B cell (primary cell): Measurements from ENCODE around the gene ZDHHC11. TPM values are rescaled to one million over a fixed set of nuclear protein-coding genes. Genes with fewer than 3 reads are reported as not detected.
"Not testable (repeated sequence)": the region's sequence is repeated elsewhere in the genome, so short reads cannot be mapped to it uniquely, and the experiment has no call there.

ENCODE experiments used
- ATAC-seq: fragments of 200-7000 bp; cut with Tn5 transposase; one replicate; pipeline ENCODE4 v1.10.0; 2021; ENCODE audit warnings: low read depth, mild to moderate bottlenecking, moderate number of reproducible peaks, moderate library complexity
- CTCF ChIA-PET: fragments of 350-600 bp; sonication (Branson Sonifier 250); formaldehyde crosslinking; loops from one replicate; lab custom pipeline; 2021; ENCODE audit warnings: antibody characterized with exemption, inconsistent platforms; lab: Charles Lee
- POLR2A ChIA-PET: fragments of 350-600 bp; sonication (Branson Sonifier 250); formaldehyde crosslinking; loops from one replicate; lab custom pipeline; 2021; ENCODE audit warnings: antibody characterized with exemption; lab: Charles Lee
- DNase-seq: peaks from one replicate; pipeline ENCODE4 v3.0.0; 2013
- H2AFZ ChIP-seq: 2 replicates; pipeline ENCODE4 v1.6.1; 2012; ENCODE audit warnings: mild to moderate bottlenecking, low read depth, low read length; ENCODE audit not compliant: insufficient read depth, poor library complexity, severe bottlenecking
- H3K27ac ChIP-seq, 2 donors: 1 replicate in 1 of 2; 2 replicates in 1 of 2; pipeline ENCODE4 v1.5.1; 2012 to 2013; ENCODE audit warnings: low read length in 2 of 2, mild to moderate bottlenecking in 2 of 2, moderate library complexity in 1 of 2
- H3K27me3 ChIP-seq, 4 experiments: fragments of 200-600 bp in 1 of 4; sonication (generic) in 1 of 4; replicated peaks in 1 of 4; 1 replicate in 2 of 4; 2 replicates in 2 of 4; pipeline versions ENCODE4 v1.6.1 to v1.7.0; 2013 to 2016; ENCODE audit warnings: low read length in 3 of 4, mild to moderate bottlenecking in 2 of 4, mixed read lengths in 1 of 4, moderate library complexity in 1 of 4; ENCODE audit not compliant: insufficient read depth in 4 of 4, control insufficient read depth in 3 of 4; ENCODE audit errors: control extremely low read depth in 1 of 4
- H3K36me3 ChIP-seq, 2 experiments: replicated peaks in 1 of 2; 1 replicate in 1 of 2; 2 replicates in 1 of 2; pipeline versions ENCODE4 v1.6.1 to v1.7.1; 2013; ENCODE audit warnings: low read length in 1 of 2; ENCODE audit not compliant: insufficient read depth in 2 of 2, control insufficient read depth in 1 of 2; ENCODE audit errors: control extremely low read depth in 1 of 2, extremely low read depth in 1 of 2
- H3K4me1 ChIP-seq, 2 donors: fragments of 200-600 bp in 1 of 2; sonication (generic) in 1 of 2; 1 replicate in 1 of 2; 2 replicates in 1 of 2; pipeline versions ENCODE4 v1.5.1 to v1.6.1; 2013 to 2017; ENCODE audit warnings: low read length in 2 of 2; ENCODE audit not compliant: control insufficient read depth in 2 of 2, insufficient read depth in 2 of 2
- H3K4me2 ChIP-seq: replicated peaks from 2 replicates; pipeline ENCODE3; 2012; ENCODE audit warnings: mild to moderate bottlenecking, low read depth, low read length; ENCODE audit not compliant: poor library complexity, severe bottlenecking
- H3K4me3 ChIP-seq, 5 experiments: fragments of 200-600 bp in 1 of 5; sonication (generic) in 1 of 5; 1 replicate in 3 of 5; 2 replicates in 2 of 5; pipeline versions ENCODE4 v1.5.1 to v1.7.0; 2011 to 2016; ENCODE audit warnings: low read length in 4 of 5, mild to moderate bottlenecking in 4 of 5, low read depth in 2 of 5, control low read depth in 1 of 5, moderate library complexity in 1 of 5; ENCODE audit not compliant: insufficient read depth in 1 of 5; ENCODE audit errors: control extremely low read depth in 1 of 5, extremely low read depth in 1 of 5
- H3K79me2 ChIP-seq: fragments of 200-600 bp; sonication (generic); one replicate; pipeline ENCODE4 v1.6.0; 2016; ENCODE audit warnings: low read length; ENCODE audit not compliant: control insufficient read depth, insufficient read depth
- H3K9ac ChIP-seq: fragments of 200-600 bp; sonication (generic); 2 replicates; pipeline ENCODE4 v1.6.1; 2017; ENCODE audit warnings: mild to moderate bottlenecking, low read length, moderate library complexity
- H3K9me3 ChIP-seq, 3 donors: one replicate each; pipeline versions ENCODE4 v1.6.1 to v1.7.1; 2013; ENCODE audit warnings: low read length in 2 of 3; ENCODE audit not compliant: control insufficient read depth in 2 of 3, insufficient read depth in 1 of 3; ENCODE audit errors: control extremely low read depth in 1 of 3
- H4K20me1 ChIP-seq: 2 replicates; pipeline ENCODE4 v1.6.0; 2012; ENCODE audit warnings: mild to moderate bottlenecking, low read length; ENCODE audit not compliant: insufficient read depth, control insufficient read depth, poor library complexity, severe bottlenecking
- H3K27ac Mint-ChIP-seq: one replicate; pipeline ENCODE4 v1.8.0; 2021; ENCODE audit warnings: mixed read lengths
- H3K27me3 Mint-ChIP-seq: one replicate; pipeline ENCODE4 v1.8.0; 2021; ENCODE audit warnings: mixed read lengths
- H3K4me1 Mint-ChIP-seq: one replicate; pipeline ENCODE4 v1.8.0; 2021; ENCODE audit warnings: mixed read lengths
- H3K4me3 Mint-ChIP-seq: one replicate; pipeline ENCODE4 v1.8.0; 2021; ENCODE audit warnings: mixed read lengths
- H3K9me3 Mint-ChIP-seq: one replicate; pipeline ENCODE4 v1.8.0; 2022; ENCODE audit warnings: mixed read lengths; ENCODE audit not compliant: insufficient read depth
- WGBS: methylation state at CpG from one replicate; pipeline ENCODE4 v1.1.5; 2013; ENCODE audit warnings: missing lambda C conversion rate; ENCODE audit not compliant: insufficient coverage; 5-methylcytosine and 5-hydroxymethylcytosine counted together
- intact Hi-C: fragments of 100-400 bp; cut with micrococcal nuclease; formaldehyde crosslinking; loops from one replicate; pipeline ENCODE4 v1.10.0; 2022
- polyA plus RNA-seq: library from polyadenylated mRNA; depleted of rRNA; stranded (reverse); fragments of >200 nt; gene quantifications from 2 replicates; pipeline ENCODE4 v1.2.3, GENCODE V29; 2012
- total RNA-seq, 2 donors: library from RNA; stranded (reverse); fragments of 120-200 nt in 1 of 2; gene quantifications; 1 replicate in 1 of 2; 2 replicates in 1 of 2; pipeline versions ENCODE4 v1.2.3 to v1.2.4, GENCODE V29; 2013 to 2022

ZDHHC11 gene
- total and polyA plus RNA-seq, 2 donors (not counting 1 experiment from before 2014, with no cell fraction given), result 0.69 to 3.0 TPM

DNA sequence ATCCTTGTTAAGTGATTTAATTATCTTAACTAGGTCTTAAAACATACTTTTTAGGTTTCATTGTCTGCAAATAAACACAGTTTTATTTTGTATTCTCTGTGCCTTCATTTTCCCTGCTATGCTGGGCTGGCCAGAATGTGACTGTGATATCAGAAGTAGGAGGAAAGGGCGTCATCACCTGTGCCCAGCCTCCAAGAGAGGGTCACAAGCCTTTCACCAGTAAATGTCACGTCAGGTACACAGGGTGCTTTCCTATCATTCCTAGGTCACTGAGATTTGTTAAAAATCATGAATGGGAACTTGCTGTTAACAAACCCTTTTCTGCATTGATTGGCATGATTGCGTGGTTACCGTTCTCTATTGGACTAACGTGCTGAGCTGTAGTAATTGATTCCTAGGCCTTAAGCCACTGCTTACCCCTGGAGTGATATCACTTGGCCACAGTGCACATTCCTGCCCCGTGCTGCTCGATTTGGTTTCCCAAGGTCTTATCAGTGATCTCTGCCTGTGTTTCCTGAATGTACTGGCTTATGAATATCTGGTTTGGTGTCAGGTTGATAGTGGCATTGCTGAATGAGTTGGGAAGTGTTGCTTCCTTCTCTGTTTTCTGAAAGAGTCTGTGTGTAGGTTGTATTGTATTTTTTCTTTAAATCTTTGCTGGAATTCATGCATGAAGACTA, 14.7 kb downstream of the ZDHHC11 start:
- H3K4me3 ChIP-seq, H3K27me3 Mint-ChIP-seq, H3K4me2 ChIP-seq, H3K27me3 ChIP-seq, H3K27ac ChIP-seq, H3K79me2 ChIP-seq, DNase-seq, CTCF ChIA-PET, H3K27ac Mint-ChIP-seq, H2AFZ ChIP-seq, POLR2A ChIA-PET, intact Hi-C loops, H3K36me3 ChIP-seq, H3K9ac ChIP-seq, H4K20me1 ChIP-seq, H3K4me3 Mint-ChIP-seq, H3K9me3 Mint-ChIP-seq, ATAC-seq, H3K9me3 ChIP-seq, H3K4me1 ChIP-seq: not testable (repeated sequence)
- H3K4me1 Mint-ChIP-seq, result peaks cover 14% of the 10 kb centered on the region
- 39% methylated on average over 5 of the region's 7 CpGs for WGBS

DNA sequence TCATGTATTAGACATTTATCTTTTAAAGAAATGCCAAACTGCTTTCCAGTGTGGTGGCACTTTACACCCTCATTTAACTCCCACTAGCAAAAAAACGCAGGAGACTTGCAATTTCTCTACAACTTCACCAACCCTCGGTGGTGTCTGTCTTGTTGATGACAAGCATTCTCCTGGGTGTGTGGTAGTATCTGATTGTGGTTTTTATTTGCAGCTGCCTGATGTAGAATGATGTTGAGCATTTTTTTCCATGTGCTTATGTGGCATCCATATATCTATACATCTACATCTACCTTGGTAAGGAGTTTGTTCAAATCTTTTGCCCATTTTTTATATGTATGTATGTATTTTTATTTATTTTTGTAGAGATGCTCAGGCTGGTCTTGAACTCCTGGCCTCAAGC, 16.8 kb downstream of the ZDHHC11 start:
- H3K4me1 ChIP-seq, H3K4me2 ChIP-seq, DNase-seq, ATAC-seq, H3K9me3 Mint-ChIP-seq, H2AFZ ChIP-seq, H3K27me3 Mint-ChIP-seq, H3K79me2 ChIP-seq, POLR2A ChIA-PET, H3K27ac ChIP-seq, H3K9me3 ChIP-seq, intact Hi-C loops, H3K36me3 ChIP-seq, H3K9ac ChIP-seq, H3K27ac Mint-ChIP-seq, CTCF ChIA-PET, H3K4me3 ChIP-seq, H4K20me1 ChIP-seq, H3K4me3 Mint-ChIP-seq, H3K27me3 ChIP-seq: not testable (repeated sequence)
- WGBS, result no CpG with 5 or more reads among the region's 2 CpGs
- H3K4me1 Mint-ChIP-seq, result peaks cover 14% of the 10 kb centered on the region

DNA sequence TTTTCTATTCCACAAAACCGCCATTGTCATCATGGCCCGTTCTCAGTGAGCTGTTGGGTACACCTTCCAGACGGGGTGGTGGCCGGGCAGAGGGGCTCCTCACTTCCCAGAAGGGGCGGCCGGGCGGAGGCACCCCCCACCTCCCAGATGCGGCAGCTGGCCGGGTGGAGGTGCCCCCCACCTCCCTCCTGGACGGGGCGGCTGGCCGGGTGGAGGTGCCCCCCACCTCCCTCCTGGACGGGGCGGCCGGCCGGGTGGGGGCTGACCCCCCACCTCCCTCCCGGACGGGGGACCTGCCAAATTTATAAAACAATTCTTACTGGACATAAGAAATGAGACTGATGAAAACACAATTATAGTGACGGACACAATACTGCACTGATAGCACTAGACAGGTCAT, 22.6 kb downstream of the ZDHHC11 start:
- WGBS, result 100% methylated on average over 1 of the region's 19 CpGs

DNA sequence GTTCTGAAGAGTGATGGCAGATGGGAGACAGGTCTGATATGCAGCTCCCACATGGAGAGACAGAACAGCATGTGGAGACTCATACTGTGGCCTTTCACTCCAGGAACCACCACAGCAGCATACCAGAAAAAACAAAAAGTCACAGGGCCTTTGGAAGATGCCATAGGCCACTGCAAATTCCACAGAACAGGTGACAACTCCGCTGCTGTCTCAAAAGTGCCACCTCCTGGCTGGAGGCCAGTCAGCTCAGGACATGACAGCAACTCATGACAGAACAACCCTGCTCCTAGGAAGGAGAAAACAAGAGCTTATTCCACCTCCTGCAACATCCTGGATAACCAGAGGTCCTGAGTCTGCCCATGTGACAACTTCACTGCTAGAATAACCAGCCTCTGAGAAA, 25.2 kb downstream of the ZDHHC11 start:
- H3K79me2 ChIP-seq, H3K4me2 ChIP-seq, H3K4me3 Mint-ChIP-seq, H3K9me3 ChIP-seq, H3K27ac ChIP-seq, H3K4me1 Mint-ChIP-seq, CTCF ChIA-PET, ATAC-seq, H2AFZ ChIP-seq, H3K4me1 ChIP-seq, H3K27me3 ChIP-seq, H3K9ac ChIP-seq, H4K20me1 ChIP-seq, POLR2A ChIA-PET, H3K27me3 Mint-ChIP-seq, H3K4me3 ChIP-seq, intact Hi-C loops, DNase-seq, H3K27ac Mint-ChIP-seq, H3K36me3 ChIP-seq, H3K9me3 Mint-ChIP-seq: not testable (repeated sequence)
- WGBS, result no CpG with 5 or more reads among the region's 1 CpG

More for the DNA sequence above, 22.6 kb downstream of the ZDHHC11 start:
- H3K27me3 ChIP-seq, H3K9me3 Mint-ChIP-seq, CTCF ChIA-PET, H3K4me3 ChIP-seq, H3K4me1 Mint-ChIP-seq, H3K27ac Mint-ChIP-seq, ATAC-seq, H3K4me2 ChIP-seq, H3K9ac ChIP-seq, H4K20me1 ChIP-seq, H3K36me3 ChIP-seq, POLR2A ChIA-PET, H3K79me2 ChIP-seq, H3K27ac ChIP-seq, H3K9me3 ChIP-seq, intact Hi-C loops, DNase-seq, H3K4me1 ChIP-seq, H2AFZ ChIP-seq, H3K4me3 Mint-ChIP-seq: not testable (repeated sequence)
- H3K27me3 Mint-ChIP-seq, result peaks cover 12% of the 10 kb centered on the region
